Testis (tissue), 2 donors: ENCODE results near the gene TFCP2L1.

Source experiments
- POLR2A ChIP-seq: fragments of 450-650 bp; IDR thresholded peaks from one replicate; pipeline ENCODE4 v1.6.1; 2017; ENCODE audit warnings: antibody characterized with exemption, mild to moderate bottlenecking, moderate library complexity
- TF ChIP-seq, protein P1 (sequence below), 3 experiments: fragments of 450-650 bp in 2 of 3; fragments of 200-600 bp in 1 of 3; sonication (generic) in 1 of 3; IDR thresholded peaks; one replicate each; pipeline ENCODE4 v1.5.1; 2016 to 2019; ENCODE audit warnings: antibody characterized with exemption in 3 of 3, mild to moderate bottlenecking in 2 of 3, moderate library complexity in 1 of 3

DNA sequence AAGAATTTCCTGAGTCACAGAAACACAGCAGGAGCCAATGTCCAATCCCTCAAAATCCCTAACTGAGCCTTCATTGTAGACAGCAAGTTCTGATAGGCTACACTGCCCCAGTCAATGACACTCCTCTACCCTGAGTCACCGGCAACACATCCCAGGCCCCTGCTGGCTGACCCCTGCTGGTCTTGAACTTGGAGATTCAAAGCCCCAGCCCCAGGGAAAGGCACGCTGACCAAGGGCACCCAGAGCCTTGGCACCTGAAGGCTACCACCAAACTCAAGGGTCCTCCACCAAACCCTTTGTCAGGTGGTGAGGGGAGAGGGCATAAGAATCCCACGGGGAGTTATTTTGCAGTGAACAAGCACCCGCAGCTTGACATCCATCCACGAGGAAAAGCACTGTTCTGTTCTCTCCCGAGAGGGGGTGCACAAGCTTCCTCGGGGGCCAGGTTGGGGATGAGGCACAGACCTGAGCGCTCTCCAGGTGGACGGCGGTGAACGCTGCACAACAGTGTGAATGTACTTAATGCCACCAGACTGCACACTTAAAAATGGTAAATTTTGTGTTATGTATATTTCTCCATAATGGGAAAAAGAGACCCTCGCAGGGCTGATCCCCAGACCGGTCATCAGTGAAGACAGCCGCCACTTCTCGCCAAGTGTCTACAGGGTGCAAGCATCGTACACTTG is 46.9 kb downstream of the TFCP2L1 start:
- TF ChIP-seq, protein P1, sequence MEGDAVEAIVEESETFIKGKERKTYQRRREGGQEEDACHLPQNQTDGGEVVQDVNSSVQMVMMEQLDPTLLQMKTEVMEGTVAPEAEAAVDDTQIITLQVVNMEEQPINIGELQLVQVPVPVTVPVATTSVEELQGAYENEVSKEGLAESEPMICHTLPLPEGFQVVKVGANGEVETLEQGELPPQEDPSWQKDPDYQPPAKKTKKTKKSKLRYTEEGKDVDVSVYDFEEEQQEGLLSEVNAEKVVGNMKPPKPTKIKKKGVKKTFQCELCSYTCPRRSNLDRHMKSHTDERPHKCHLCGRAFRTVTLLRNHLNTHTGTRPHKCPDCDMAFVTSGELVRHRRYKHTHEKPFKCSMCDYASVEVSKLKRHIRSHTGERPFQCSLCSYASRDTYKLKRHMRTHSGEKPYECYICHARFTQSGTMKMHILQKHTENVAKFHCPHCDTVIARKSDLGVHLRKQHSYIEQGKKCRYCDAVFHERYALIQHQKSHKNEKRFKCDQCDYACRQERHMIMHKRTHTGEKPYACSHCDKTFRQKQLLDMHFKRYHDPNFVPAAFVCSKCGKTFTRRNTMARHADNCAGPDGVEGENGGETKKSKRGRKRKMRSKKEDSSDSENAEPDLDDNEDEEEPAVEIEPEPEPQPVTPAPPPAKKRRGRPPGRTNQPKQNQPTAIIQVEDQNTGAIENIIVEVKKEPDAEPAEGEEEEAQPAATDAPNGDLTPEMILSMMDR (IDR thresholded peaks at IDR 0.05), result no peak
- no peak for TF ChIP-seq POLR2A
